Measurements from ENCODE around the gene ADGRF3.
"Not testable (repeated sequence)": the region's sequence is repeated elsewhere in the genome, so short reads cannot be mapped to it uniquely, and the experiment has no call there.

ADGRF3 gene

GRCh38 chr2:26276484-26277227 lies 69.9 kb downstream of the ADGRF3 start:
- no peak for DNase-seq (ENCODE audit: low read depth in 2 of 2)

GRCh38 chr2:26274058-26274613 lies 72.5 kb downstream of the ADGRF3 start:
- no peak for DNase-seq (ENCODE audit: low read depth in 2 of 2)

GRCh38 chr2:26273501-26273900 lies 73.1 kb downstream of the ADGRF3 start:
- no peak for DNase-seq (ENCODE audit: low read depth in 2 of 2)

GRCh38 chr2:26270373-26270772 lies 76.2 kb downstream of the ADGRF3 start:
- no peak for DNase-seq (ENCODE audit: low read depth in 2 of 2)

GRCh38 chr2:26269571-26270158 lies 76.9 kb downstream of the ADGRF3 start:
- DNase-seq (ENCODE audit: low read depth in 2 of 2): no peak

- not testable (repeated sequence) for DNase-seq (ENCODE audit: low read depth in 2 of 2)
These were observed 77.8 kb downstream of the ADGRF3 start for GRCh38 chr2:26268670-26269385.

- no peak for DNase-seq (ENCODE audit: low read depth in 2 of 2)
These were observed 78.4 kb downstream of the ADGRF3 start for GRCh38 chr2:26268213-26268612.

GRCh38 chr2:26258836-26259235 lies 87.8 kb downstream of the ADGRF3 start:
- DNase-seq (ENCODE audit: low read depth in 2 of 2): not testable (repeated sequence)
